K562 (cell line): ENCODE results near the gene UBE2N. TPM values are rescaled to one million over a fixed set of nuclear protein-coding genes. Genes with fewer than 3 reads are reported as not detected.

Experiments used
- ATAC-seq: fragments of 200-7000 bp; cut with Tn5 transposase; 3 replicates; pipeline ENCODE4 v1.9.1; 2020; ENCODE audit warnings: moderate library complexity
- BruUV-seq: library from RNA; stranded (reverse); fragments of 400-500 nt; replicated peaks from 2 replicates; lab custom pipeline; 2021; lab: Mats Ljungman, UMichigan
- CTCF ChIA-PET: fragments of 300-600 bp; formaldehyde crosslinking; extraction: SDS; loops from one replicate; lab custom pipeline; 2021; ENCODE audit warnings: low intra/inter-chr PET ratio; lab: Yijun Ruan, JAX
- POLR2A ChIA-PET: fragments of 300-600, 350-650 bp; sonication (Branson Sonifier 250); formaldehyde crosslinking; extraction: SDS; loops from one replicate; lab custom pipeline; 2021; ENCODE audit warnings: antibody characterized with exemption, inconsistent platforms; lab: Yijun Ruan, JAX
- DNase-seq, 4 experiments: peaks; one replicate each; pipeline versions ENCODE4 v3.0.0 to v3.0.0-alpha.2; 2011 to 2018; ENCODE audit warnings: low spot score in 3 of 4, mixed read lengths in 3 of 4; ENCODE audit errors: extremely low read depth in 1 of 4
- FAIRE-seq: peaks from 2 replicates; lab custom pipeline; 2011; peaks lifted over from hg19 to GRCh38; lab: Jason Lieb, UNC
- H2AFZ ChIP-seq: 2 replicates; pipeline ENCODE4 v1.6.0; 2011; ENCODE audit warnings: low read depth, low read length, control low read depth, inconsistent platforms
- H3K27ac ChIP-seq: fragments of 200-600 bp; 3 replicates; pipeline ENCODE4 v1.8.0; 2011; ENCODE audit warnings: low read depth, mild to moderate bottlenecking, control low read depth, inconsistent platforms, low read length, moderate library complexity, mixed read lengths; ENCODE audit errors: extremely low read depth
- H3K27me3 ChIP-seq, 2 experiments: fragments of 300-600 bp in 1 of 2; 2 replicates in 1 of 2; 3 replicates in 1 of 2; pipeline versions ENCODE4 v1.6.0 to v1.8.0; 2011; ENCODE audit warnings: inconsistent platforms in 2 of 2, low read length in 2 of 2, mild to moderate bottlenecking in 1 of 2, mixed read lengths in 1 of 2, moderate library complexity in 1 of 2; ENCODE audit not compliant: control insufficient read depth in 2 of 2, insufficient read depth in 2 of 2
- H3K36me3 ChIP-seq: fragments of 300-600 bp; 3 replicates; pipeline ENCODE4 v1.8.0; 2011; ENCODE audit warnings: mild to moderate bottlenecking, low read length, inconsistent platforms; ENCODE audit not compliant: control insufficient read depth, insufficient read depth
- H3K4me1 ChIP-seq, 2 experiments: fragments of 200-600 bp in 1 of 2; replicated peaks in 1 of 2; 2 replicates in 1 of 2; 3 replicates in 1 of 2; pipeline versions ENCODE4 v1.5.1 to v1.8.0; 2011; ENCODE audit warnings: inconsistent platforms in 2 of 2, low read length in 2 of 2, mild to moderate bottlenecking in 1 of 2, mixed read lengths in 1 of 2, moderate library complexity in 1 of 2; ENCODE audit not compliant: control insufficient read depth in 2 of 2, insufficient read depth in 2 of 2
- H3K4me2 ChIP-seq: 2 replicates; pipeline ENCODE4 v1.6.1; 2011; ENCODE audit warnings: low read length, control low read depth, inconsistent platforms, mixed read lengths; ENCODE audit not compliant: insufficient read depth
- H3K4me3 ChIP-seq: fragments of 200-600 bp; sonication (generic), shearing (Covaris generic); 2 replicates; pipeline ENCODE4 v1.5.1; 2016; ENCODE audit warnings: control low read depth, inconsistent platforms
- H3K79me2 ChIP-seq: fragments of 200-600 bp; 3 replicates; pipeline ENCODE4 v1.8.0; 2011; ENCODE audit warnings: low read length, inconsistent platforms; ENCODE audit not compliant: control insufficient read depth, insufficient read depth
- H3K9ac ChIP-seq, 2 experiments: 2 replicates each; pipeline versions ENCODE4 v1.6.0 to v1.6.1; 2011; ENCODE audit warnings: low read depth in 2 of 2, low read length in 2 of 2, control low read depth in 1 of 2, inconsistent platforms in 1 of 2, mild to moderate bottlenecking in 1 of 2, mixed read lengths in 1 of 2; ENCODE audit not compliant: insufficient read depth in 1 of 2
- H3K9me1 ChIP-seq: one replicate; pipeline ENCODE4 v1.6.0; 2011; ENCODE audit warnings: inconsistent platforms, mild to moderate bottlenecking, low read length, moderate library complexity; ENCODE audit not compliant: control insufficient read depth, insufficient read depth
- H3K9me3 ChIP-seq: replicated peaks from 2 replicates; pipeline ENCODE4 v1.5.1; 2011; ENCODE audit warnings: low read depth, low read length, inconsistent platforms; ENCODE audit not compliant: control insufficient read depth, insufficient read depth
- H4K20me1 ChIP-seq: replicated peaks from 2 replicates; pipeline ENCODE4 v1.6.1; 2011; ENCODE audit warnings: low read length, inconsistent platforms, mixed read lengths; ENCODE audit not compliant: control insufficient read depth, insufficient read depth
- BRD4 ChIP-seq: fragments of 200-600 bp; sonication (generic); IDR thresholded peaks from 2 replicates; pipeline ENCODE4 v1.6.1; 2017; ENCODE audit warnings: inconsistent platforms
- EP300 ChIP-seq: IDR thresholded peaks from 2 replicates; pipeline ENCODE4 v1.6.1; 2012; ENCODE audit warnings: low read length, improper control_type of control experiment
- HOMEZ ChIP-seq: fragments of 250-450 bp; sonication (Bioruptor Pico); IDR thresholded peaks from 2 replicates; pipeline ENCODE4 v1.4.0; 2020; ENCODE audit warnings: mild to moderate bottlenecking, moderate library complexity
- KDM4B ChIP-seq, 2 experiments: fragments of 450-650 bp in 1 of 2; sonication (generic) in 1 of 2; IDR thresholded peaks; 2 replicates each; pipeline ENCODE4 v1.6.1; 2016 to 2017; ENCODE audit warnings: borderline replicate concordance in 2 of 2, antibody characterized with exemption in 1 of 2, low read depth in 1 of 2, mild to moderate bottlenecking in 1 of 2
- MAFF ChIP-seq: IDR thresholded peaks from 2 replicates; pipeline ENCODE4 v1.6.1; 2012; ENCODE audit warnings: low read length, improper control_type of control experiment
- MEIS2 ChIP-seq: fragments of 450-650 bp; IDR thresholded peaks from 2 replicates; pipeline ENCODE4 v1.6.1; 2014; ENCODE audit warnings: mild to moderate bottlenecking; ENCODE audit not compliant: partially characterized antibody
- ZBTB40 ChIP-seq, 2 experiments: fragments of 450-650 bp in 1 of 2; sonication (generic) in 1 of 2; formaldehyde crosslinking in 1 of 2; IDR thresholded peaks; 2 replicates each; pipeline versions ENCODE4 v1.7.1 to v1.9.0; 2016 to 2022; ENCODE audit warnings: inconsistent platforms in 1 of 2, mild to moderate bottlenecking in 1 of 2, missing genetic modification reagents in 1 of 2
- ZNF23 ChIP-seq: fragments of 250-450 bp; sonication (Bioruptor Pico); IDR thresholded peaks from 2 replicates; pipeline ENCODE4 v1.4.0; 2020; ENCODE audit warnings: mild to moderate bottlenecking
- ZNF282 ChIP-seq: sonication (generic); formaldehyde crosslinking; IDR thresholded peaks from 2 replicates; pipeline ENCODE4 v1.8.1; 2023; ENCODE audit warnings: missing genetic modification reagents
- ZNF589 ChIP-seq: fragments of 200-800 bp; sonication (Bioruptor generic); IDR thresholded peaks from 2 replicates; pipeline ENCODE4 v1.6.1; 2016; ENCODE audit warnings: low read depth, missing genetic modification characterization, missing compliant biosample characterization
- ZNF707 ChIP-seq: fragments of 250-450 bp; sonication (Bioruptor Pico); conservative IDR thresholded peaks from 2 replicates; pipeline ENCODE4 v1.8.0; 2022; ENCODE audit warnings: inconsistent platforms, mild to moderate bottlenecking, moderate library complexity
- WGBS: fragments of 100-300 bp; shearing (Covaris generic); methylation state at CpG from one replicate; pipeline ENCODE4 v1.1.6; 2016; ENCODE audit warnings: low coverage, mixed read lengths; ENCODE audit not compliant: insufficient coverage; ENCODE audit errors: missing lambda C conversion rate; 5-methylcytosine and 5-hydroxymethylcytosine counted together
- in situ Hi-C: fragments of 300-500 bp; cut with MboI; formaldehyde crosslinking; loops from 4 replicates; pipeline ENCODE4 v1.15.0; 2018; ENCODE audit warnings: inconsistent platforms, mixed read lengths
- intact Hi-C: fragments of 100-400 bp; cut with micrococcal nuclease; formaldehyde crosslinking; loops from 2 replicates; pipeline ENCODE4 v1.14.2; 2022
- polyA plus RNA-seq, 8 experiments: library from polyadenylated mRNA; depleted of rRNA in 4 of 8; stranded (reverse) in 5 of 8; unstranded in 3 of 8; fragments of >200 nt; fragmentation: Nextera tagmentation in 2 of 8; fragmentation: Illumina TruSeq in 1 of 8; extraction: Ambion mirVana in 2 of 8; extraction: Trizol in 1 of 8; gene quantifications; 2 replicates each; pipeline versions ENCODE4 v1.2.1 to v1.2.3, GENCODE V29; 2011 to 2014; ENCODE audit warnings: inconsistent platforms in 1 of 8, missing spikeins in 1 of 8
- total RNA-seq, 7 experiments: library from RNA; depleted of rRNA in 6 of 7; stranded (reverse); fragments of >200 nt in 6 of 7; fragmentation: Illumina TruSeq in 2 of 7; extraction: Trizol in 2 of 7; gene quantifications; 2 replicates each; pipeline versions ENCODE4 v1.2.1 to v1.2.3, GENCODE V29; 2011 to 2021; ENCODE audit warnings: low replicate concordance in 1 of 7

Gene UBE2N
- total and polyA plus RNA-seq, 9 of the 15 experiments (the other 6 are each of a cell fraction or from before 2014, with no cell fraction given): 189 to 826 (median 260) TPM

GRCh38 chr12:93459097-93459496 lies 17.4 kb upstream of the UBE2N start:
- DNase-seq: no peak
- no peak for FAIRE-seq
- Histone ChIP-seq H3K4me2 (no peak overlapping the region), H3K4me1 (0 out of 5 replicates have a peak, but pooled peaks cover 0 to 14% of the 10 kb centered on the region in 2 experiments), H3K9me3 (no peaks in the 10 kb centered on the region), H3K27ac (no peak overlapping the region), H3K36me3 (no peaks in the 10 kb centered on the region), H3K27me3 (no peaks in the 10 kb centered on the region), H3K9me1 (no peaks in the 10 kb centered on the region), H3K79me2 (no peaks in the 10 kb centered on the region), H3K9ac (no peak overlapping the region), H4K20me1 (no peaks in the 10 kb centered on the region), H2AFZ (no peak overlapping the region), H3K4me3 (no peak overlapping the region)
- ChIA-PET CTCF (no interaction called here), POLR2A (no interaction called here)
- no peak for ATAC-seq
- in situ Hi-C loops (no loop called here), intact Hi-C loops (no loop called here)
- WGBS: 72% methylated on average over 5 of the region's 5 CpGs
- no TSS peak for BruUV-seq
- TF ChIP-seq ZNF707 (no peak), ZNF282 (CRISPR knock-in tag) (no peak), ZBTB40 (IDR thresholded peaks at IDR 0.05) (no peak), ZBTB40 (CRISPR knock-in tag; IDR thresholded peaks at IDR 0.05) (no peak), HOMEZ (CRISPR knock-in tag) (no peak), MEIS2 (no peak), ZNF589 (CRISPR knock-in tag) (no peak), MAFF (no peak), BRD4 (no peak), ZNF23 (no peak), EP300 (no peak), KDM4B (IDR thresholded peaks at IDR 0.05; ENCODE audit: borderline replicate concordance in 2 of 2, low read depth in 1 of 2) (no peak)
